ENCODE measurements around the gene MDC1.
"Not testable (repeated sequence)": the region's sequence is repeated elsewhere in the genome, so short reads cannot be mapped to it uniquely, and the experiment has no call there.

MDC1 gene

DNA sequence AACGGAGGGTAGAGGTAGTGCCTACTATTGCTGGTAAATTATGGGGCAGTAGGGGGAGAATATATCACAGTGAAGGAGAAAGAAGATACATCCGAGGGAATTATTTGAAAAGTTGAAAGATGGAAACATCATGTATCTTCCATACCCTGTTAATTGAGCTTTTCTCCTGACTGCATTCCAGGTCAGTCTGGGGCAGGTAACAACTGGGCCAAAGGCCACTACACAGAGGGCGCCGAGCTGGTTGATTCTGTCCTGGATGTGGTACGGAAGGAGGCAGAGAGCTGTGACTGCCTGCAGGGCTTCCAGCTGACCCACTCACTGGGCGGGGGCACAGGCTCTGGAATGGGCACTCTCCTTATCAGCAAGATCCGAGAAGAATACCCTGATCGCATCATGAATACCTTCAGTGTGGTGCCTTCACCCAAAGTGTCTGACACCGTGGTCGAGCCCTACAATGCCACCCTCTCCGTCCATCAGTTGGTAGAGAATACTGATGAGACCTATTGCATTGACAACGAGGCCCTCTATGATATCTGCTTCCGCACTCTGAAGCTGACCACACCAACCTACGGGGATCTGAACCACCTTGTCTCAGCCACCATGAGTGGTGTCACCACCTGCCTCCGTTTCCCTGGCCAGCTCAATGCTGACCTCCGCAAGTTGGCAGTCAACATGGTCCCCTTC is 6.2 kb upstream of the MDC1 start:
- not testable (repeated sequence) for DNase-seq

DNA sequence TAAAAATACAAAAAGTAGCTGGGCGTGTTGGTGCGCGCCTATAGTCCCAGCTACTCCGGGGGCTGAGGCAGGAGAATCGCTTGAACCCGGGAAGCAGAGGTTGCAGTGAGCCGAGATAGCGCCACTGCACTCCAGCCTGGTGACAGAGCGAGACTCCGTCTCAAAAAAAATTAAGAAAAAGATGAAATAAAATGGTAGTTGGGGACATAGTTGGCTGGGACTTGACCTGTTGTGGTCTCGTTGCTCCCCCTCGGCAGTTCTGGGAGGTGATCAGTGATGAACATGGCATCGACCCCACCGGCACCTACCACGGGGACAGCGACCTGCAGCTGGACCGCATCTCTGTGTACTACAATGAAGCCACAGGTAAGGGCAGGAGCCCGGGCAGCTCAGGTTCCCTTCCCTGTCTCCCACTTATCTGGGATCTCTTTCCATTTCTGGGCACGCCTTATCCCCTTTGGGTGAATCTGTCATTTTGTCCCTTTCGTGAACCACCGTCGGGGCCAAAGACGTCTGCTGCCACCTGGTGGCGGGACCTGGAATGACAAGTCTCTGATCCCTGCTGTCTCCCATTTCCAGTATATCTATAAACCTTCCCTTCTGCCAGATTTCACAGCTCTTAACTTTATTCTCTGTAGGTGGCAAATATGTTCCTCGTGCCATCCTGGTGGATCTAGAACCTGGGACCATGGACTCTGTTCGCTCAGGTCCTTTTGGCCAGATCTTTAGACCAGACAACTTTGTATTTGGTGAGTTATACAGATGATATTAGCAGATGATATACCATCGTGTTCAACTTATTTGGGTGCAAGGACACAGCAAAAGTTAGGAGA is 5.4 kb upstream of the MDC1 start:
- peak; percentile 89 for DNase-seq

DNA sequence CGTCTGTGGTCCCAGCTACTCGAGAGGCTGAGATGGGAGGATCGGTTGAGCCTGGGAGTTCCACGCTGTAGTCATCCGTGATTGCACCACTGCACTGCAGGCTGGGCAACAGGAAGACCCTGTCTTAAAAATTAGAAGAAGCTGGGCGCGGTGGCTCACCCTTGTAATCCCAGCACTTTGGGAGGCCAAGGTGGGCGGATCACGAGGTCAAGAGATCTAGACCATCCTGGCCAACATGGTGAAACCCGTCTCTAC is 4.9 kb upstream of the MDC1 start:
- DNase-seq: not testable (repeated sequence)

DNA sequence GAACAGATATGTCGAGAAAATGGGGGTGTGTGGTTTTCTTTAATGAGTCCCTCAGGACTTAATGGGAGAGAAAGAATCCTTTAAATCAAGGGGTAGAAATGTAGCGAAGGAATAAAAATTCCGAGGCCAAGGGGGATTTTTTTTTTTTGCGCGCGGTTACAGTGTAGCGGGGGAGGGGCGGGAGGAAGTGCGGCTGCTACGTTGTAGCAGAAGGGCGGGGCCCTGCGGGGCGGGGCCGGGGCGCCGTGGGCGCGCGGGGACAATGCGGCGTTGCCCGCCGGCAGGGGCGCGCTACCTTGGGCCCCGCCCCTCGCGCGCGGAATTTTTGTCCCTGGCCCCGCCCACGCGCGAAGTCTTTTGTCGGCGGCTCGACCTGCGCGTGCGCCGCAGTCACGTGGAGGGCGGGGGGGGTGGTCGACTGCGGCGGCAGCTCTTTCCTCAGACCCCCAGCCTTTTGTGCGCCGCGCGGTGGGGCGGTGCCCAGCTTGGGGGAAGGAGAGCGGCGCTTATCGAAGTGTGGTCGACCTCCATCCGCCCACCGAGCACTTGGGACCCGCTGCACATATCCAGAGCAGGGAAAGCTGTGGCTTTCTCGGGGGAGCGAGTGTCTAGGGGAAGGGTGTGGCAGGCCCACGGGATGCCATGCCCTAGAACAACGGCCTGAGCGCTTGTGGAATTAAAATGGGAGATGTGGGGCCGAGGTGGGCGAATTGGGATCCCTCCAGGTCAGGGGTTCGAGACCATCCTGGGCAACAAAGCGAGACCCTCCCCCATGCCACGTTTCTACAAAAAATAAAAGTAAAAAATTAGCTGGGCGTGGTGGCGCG is 4.3 kb upstream of the MDC1 start:
- peak; percentile 97 for DNase-seq

DNA sequence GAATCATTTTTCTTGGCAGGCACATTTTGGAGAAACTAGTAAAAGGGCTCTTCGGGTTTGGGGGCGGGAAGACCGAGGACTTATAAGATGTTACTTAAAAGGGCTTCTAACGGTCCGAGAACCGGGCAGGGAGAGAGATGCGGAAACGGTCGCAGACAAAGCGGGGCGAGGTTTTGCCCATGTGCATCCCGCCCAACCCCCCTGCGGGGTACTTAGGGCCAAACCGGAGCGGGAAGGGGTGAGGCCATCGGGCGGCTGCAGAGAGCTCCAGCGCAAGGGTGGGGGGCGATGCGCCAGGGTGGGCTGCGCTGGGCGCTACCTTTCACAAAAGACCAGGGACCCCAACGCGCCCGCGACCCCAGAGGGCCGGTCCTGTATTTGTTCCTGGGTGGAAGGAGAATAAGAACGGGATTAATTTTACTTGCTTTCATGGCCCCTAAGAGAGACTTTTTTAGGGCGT is 3.7 kb upstream of the MDC1 start:
- DNase-seq: peak; percentile 69

DNA sequence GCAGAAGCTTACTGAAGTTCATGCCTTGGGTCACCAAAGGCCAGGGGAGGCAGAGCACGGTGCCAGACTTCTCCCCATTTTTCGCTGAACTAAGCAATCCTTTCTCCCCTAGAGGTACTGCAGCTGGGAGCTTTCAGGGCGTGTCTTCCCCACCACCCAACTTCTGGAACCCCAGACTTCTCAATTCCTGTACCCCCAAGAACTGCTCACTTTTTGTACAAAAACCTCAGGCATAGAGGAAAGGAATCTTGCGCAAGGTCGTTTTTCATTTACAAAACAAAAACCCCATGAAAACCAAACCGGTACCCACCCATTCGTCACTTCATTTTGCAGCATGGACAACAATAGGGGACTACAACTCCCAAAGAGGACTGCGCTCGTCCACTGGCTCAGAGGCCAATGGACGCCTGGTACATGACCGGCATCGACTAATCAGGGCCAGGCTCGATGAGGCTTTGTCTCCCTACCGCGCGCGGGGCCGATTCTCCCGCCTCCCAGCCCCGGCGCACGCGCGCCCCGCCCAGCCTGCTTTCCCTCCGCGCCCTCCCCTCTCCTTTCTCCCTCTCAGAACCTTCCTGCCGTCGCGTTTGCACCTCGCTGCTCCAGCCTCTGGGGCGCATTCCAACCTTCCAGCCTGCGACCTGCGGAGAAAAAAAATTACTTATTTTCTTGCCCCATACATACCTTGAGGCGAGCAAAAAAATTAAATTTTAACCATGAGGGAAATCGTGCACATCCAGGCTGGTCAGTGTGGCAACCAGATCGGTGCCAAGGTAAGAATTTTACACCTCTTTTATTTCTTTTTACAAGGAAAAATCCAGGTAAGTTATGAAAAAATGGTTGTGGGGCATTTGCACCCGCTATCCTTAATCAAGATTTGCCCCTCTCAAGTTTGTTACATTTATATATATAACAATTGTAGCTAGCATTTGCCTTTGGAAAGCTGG is 3.0 kb upstream of the MDC1 start, which contains the start of gene TUBB:
Gene TUBB (plus strand): TSS at position 562 of the 947 bp plus-strand sequence. CDS start 155 bp downstream, at position 717.
- DNase-seq: peak; percentile 94

DNA sequence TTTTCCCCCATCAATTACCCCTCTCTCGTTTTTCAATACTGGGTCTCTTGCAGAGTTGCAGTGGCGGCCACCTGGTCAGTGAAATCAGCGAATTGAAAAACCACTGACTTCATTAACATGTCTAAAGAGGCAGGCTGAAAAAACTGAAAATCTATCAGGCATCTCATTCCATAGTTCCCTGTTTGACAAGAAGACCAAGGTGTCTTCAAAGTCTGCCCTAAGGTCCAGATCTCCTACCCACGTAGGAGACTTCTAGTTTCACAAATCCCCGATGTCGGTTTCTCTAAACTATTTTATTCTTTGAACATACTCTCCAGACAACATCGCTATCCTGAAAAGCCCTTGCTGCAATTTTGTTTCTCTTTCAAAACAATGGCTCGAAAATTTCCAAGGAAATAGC is 2.3 kb upstream of the MDC1 start:
- DNase-seq: no peak

DNA sequence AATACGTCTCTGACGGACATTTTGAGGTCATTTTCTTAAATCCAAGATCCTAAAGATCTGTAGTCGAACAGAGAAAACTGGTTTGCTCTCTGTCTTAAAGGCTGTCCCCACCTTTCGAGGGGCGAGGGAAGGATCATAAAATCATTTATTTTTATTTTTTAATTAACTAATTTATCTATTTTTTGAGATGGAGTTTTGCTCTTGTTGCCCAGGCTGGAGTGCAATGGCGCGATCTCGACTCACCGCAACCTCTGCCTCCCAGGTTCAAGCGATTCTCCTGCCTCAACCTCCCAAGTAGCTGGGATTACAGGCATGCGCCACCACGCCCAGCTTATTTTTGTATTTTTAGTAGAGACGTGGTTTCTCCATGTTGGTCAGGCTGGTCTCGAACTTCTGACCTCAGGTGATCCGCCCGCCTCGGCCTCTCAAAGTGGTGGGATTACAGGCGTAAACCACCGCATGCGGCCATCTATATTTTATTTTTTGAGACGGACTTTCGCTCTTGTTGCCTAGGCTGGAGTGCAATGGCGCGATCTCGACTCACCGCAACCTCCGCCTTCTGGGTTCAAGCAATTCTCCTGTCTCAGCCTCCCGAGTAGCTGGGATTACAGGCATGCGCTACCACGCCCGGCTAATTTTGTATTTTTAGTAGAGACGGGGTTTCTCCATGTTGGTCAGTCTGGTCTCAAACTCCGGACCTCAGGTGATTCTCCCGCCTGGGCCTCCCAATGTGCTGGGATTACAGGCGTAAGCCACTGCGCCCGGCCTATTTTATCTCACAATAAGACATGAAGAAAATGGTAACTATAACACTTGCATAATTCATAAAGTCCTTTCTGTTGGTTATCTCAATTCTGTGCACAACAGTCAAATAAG is 1.0 kb upstream of the MDC1 start:
- DNase-seq: not testable (repeated sequence)

DNA sequence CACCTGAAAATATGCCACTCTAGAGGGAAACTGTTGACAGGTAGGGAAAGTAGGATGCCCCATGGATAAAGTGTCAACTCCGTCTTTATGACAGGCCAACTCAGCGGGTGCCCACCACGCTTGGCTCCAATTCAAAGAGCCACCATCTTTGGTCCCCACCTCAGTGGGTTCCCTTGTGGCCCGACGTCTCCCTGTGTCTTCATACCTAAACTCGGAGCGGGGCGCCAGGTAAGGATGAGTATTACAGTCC is 277 bp downstream of the MDC1 start:
- no peak for DNase-seq

DNA sequence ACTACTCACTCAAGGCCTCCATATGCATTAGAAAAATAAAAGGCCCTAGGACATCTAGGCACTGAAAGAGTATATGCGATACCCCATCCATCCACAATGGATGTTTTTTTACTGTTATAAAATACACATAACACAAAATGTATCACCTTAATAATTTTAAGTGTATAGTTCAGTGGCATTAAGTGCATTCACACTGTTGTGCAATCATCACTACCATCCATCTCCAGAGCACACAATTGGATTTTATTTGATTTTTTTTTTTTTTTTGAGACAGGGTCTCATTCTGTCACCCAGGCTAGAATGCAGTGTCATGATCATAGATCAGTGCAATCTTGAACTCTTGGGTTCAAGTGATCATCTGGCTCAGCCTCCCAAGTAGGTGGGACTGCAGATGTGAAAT is 2.8 kb downstream of the MDC1 start:
- DNase-seq: no peak

DNA sequence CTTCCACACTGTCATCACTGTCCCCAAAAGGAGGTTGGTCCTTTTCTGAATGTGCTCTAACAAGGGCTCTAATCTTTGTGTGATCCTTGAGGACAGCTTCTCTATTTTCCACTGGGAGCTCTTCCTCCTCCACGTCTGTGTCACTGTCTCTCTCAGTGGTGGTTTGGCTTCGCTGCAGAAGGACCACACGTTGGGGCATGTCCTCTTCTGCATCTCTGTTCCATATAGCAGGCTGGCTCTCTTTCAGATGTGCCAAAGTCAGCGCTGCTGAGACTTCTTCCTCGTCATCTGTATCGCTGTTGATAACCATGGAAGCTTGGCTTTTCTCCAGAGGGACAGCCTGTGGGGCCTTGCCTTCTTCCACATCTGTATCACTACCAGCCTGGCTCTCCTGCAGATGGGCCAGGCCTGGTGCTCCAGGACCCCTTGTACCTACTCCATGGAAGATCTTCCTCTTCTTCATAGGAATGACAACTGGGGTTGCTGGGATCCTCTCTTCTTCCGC is 4.6 kb downstream of the MDC1 start:
- no peak for DNase-seq

DNA sequence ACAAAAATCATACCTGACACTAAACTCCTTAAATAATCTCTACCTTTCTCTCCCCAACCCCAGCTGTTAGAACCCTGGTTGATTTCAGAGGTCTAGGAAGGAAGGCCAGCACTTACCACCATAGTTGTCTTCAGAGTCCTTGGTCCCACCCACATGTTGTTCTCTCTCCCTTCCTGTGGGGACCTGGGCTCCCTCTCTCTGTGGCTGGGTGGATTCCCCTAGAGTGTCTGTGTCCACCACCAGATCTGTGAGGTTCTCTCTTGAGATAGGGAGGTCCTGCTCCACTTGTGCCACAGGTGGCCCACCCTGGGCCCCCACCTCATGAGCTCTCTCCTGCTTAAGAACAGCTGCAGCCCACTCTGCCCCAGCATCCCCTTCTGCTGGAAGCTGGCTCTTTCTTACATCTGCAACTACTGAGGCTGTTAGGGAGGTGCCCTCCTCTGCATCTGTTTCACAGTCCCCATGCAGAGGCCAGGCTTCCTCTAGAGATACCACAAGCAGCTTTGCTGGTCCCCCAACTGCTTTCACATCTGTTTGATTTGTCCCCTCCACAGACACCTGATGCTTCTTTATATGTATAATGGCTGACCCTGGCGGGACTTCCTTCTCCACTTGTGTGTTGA is 5.2 kb downstream of the MDC1 start:
- DNase-seq: no peak

DNA sequence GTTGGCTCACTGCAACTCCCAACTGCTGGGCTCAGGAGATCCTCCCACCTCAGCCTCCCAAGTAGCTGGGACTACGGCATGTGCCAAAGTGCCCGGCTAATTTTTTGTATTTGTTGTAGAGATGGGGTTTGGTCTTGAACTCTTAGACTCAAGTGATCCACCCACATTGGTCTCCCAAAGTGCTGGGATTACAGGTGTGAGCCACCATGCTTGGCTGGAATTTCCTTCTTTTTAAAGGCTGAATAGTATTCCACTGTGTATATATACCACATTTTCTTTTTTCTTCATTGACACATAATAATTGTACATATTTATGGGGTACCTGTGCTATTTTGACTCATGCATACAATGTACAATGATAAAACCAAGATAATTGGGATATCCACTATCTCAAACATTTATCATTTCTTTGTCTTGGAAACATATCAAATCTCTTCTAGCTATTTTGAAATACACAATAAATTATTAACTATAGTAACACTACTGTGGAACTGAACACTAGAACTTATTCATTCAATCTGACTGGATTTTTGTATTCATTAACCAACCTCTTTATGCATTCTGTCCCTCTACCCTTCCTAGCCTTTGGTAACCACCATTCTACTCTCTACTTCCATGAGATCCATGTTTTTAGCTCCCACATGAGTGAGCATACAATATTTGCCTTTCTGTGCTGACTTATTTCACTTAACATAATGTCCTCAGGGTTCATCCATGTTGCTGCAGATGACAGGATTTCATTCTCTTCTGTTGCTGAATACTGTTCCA is 7.8 kb downstream of the MDC1 start:
- DNase-seq: no peak

DNA sequence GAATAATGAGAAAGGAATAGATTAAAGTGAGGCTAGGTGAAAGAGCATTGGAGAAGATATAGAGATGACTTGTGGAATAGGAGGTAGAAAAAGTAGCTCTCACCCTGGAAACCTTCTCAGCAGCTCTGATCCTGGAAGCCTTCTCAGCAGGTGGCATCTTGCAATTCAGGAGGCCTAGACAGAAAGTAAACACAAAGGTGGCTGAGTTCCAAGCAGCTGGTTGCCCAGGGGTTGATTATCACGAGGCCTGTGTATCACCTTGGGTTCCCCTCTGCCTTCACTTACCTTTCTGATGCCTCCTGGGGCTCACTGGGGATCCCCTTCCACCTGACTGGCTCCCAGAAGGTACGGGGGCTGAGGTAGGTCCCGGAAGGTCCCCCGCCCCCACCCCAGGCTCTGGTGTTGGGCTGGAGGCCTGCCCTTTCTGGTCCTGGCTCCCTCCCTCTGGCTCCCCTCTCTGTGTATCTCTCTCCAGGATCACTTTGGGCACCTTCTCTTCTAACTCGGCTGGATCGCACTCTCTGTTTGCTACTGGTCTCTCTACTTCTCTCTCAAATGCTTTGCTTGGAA is 9.7 kb downstream of the MDC1 start:
- no peak for DNase-seq

DNA sequence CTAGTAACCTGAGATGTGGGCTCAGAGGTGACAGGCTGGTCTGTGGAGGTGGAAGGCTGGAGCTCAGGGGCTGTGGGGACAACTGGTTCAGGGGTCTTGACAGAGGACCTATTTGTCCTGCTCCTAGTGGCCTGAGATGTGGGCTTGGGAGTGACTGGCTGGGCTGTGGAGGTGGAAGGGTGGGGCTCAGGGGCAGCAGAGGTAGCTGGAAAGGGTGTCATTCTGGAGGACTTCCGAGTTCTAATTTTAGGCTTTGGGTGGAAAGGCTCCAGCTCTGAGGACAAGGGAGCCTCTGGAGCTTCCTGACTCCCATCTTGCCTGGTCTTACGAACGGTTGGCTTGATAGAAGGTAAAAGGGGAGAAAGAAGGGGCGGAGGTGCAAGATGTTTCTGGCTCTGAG is 11.5 kb downstream of the MDC1 start:
- DNase-seq: no peak

DNA sequence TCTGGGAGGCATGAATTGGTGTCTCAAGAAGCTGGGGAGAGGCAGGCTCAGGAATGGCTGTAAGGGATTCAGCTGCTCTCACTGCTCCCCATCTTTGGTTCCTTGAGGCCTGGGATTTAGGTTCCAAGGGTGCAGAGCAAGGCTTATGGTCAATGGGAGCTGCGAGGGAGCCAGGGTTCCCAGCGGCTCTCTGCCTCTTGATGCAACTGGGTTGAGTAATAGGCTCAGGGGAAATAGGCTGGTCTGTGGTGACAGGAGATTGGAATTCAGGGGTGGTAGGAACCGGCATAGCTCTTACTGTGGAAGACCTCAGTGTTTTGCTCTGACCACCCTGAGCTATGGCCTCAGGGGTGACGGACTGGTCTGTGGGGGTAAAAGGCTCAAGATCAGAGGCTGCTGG is 13.3 kb downstream of the MDC1 start:
- no peak for DNase-seq

DNA sequence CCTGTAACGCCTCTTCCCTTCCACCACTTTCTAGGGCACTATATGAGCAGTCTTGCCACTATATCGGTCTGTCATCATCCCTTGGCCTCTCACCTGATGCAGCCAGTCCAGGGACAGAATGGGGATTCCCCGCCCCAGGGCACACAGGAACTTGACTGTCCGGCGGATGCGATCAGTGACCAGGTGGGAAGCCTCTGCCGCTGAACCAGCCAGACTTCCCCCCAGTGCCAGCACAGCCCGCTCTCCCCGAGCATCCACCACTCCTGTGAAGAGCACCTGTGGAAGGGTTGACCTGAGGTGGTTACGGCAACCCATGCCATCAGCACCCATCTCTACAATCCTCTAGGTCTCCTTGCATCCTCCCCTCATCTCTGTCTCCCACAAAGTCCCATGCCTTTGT is 14.1 kb downstream of the MDC1 start:
- DNase-seq: no peak

DNA sequence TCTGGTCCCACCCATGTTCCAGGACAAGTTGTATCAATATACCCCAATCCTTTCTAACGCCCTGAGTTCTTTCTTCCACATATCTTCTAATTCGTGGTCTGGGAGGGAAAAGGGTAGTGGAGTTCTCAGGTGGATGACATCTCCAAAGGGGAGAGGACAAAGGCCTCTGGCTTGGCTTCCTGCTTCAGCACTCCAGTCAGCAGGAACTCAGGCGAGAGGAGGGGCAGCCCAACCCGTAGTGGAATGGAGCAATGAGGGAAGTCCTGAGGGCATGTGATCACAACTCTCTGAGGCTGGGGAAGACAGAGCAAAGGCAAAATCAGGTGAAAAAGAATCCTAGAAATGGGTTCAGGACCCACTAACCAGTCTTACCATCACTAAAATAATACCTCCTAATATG is 16.7 kb downstream of the MDC1 start:
- DNase-seq: no peak

DNA sequence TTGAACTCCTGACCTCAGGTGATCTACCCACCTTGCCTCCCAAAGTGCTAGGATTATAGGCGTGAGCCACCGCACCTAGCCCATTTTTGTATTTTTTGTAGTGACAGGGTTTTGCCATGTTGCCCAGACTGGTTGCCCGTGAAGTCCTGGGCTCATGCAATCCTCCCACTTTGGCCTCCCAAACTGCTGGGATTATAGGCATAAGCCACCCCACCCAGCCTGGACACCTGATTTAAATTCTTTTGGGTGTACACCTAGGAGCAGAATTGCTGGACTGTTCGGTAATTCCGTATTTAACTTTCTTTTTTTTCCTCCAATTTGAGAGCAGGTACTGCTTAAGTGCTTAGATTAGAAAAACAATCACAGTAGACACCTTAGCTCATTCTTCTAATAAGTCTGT is 20.6 kb downstream of the MDC1 start:
- DNase-seq: no peak

Data from activated CD4-positive, CD25-positive, alpha-beta regulatory T cell treated with anti-CD3 and anti-CD28 coated beads, Interleukin-2, amount 50 U/mL, for 72 hours (primary cell).